ENCODE measurements around the gene ROR2. TPM values are rescaled to one million over a fixed set of nuclear protein-coding genes. Genes with fewer than 3 reads are reported as not detected.

Gene ROR2
- total RNA-seq, 1 experiment from 2014 or later = not detected

DNA sequence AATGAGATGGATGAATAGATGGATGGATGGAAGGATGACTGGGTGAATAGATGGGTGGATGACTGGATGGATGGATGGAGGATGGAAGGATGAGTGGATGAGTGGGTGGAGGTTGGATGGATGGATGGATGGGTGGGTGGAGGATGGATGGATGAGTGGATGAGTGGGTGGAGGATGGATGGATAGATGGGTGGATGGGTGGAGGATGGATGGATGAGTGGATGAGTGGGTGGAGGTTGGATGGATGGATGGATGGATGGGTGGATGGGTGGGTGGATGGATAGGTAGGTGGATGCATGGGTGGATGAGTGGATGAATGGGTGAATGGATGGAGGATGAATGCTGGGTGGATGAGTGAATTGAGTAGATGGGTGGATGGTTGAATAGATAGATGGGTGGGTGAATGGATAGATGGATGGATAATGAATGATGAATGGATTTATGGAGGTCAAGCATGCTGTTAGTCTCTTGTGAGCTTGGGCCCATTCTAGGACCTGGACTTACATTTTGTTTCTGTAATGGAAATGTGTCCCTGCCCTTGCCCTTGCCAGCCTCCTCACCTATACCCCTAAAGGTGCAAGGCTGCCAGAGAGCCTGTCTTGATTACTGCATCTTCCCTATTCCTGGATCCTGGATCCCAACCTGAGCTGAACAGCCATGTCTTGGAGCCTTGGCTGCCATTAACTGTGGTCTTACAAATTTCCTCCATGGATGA is 366.7 kb downstream of the ROR2 start:
- DNase-seq = no peak
- CTCF ChIA-PET = no interaction called here
- H3K9me3 Mint-ChIP-seq (ENCODE audit: low read depth, unreplicated experiment) = peaks cover 3% of the 10 kb centered on the region
- BruUV-seq (replicated peaks) = no TSS peak
- H3K27me3 Mint-ChIP-seq (ENCODE audit: unreplicated experiment) = peaks cover 42% of the 10 kb centered on the region
- H3K27ac Mint-ChIP-seq (ENCODE audit: unreplicated experiment) = no peak overlapping the region
- H3K4me3 Mint-ChIP-seq (ENCODE audit: low read depth, unreplicated experiment) = no peak overlapping the region
- intact Hi-C loops (cut with micrococcal nuclease; ENCODE audit: unreplicated experiment) = no loop called here
- no peaks in the 10 kb centered on the region for H3K36me3 Mint-ChIP-seq (ENCODE audit: insufficient read depth, unreplicated experiment)
- H3K4me1 Mint-ChIP-seq (ENCODE audit: low read depth, unreplicated experiment) = no peaks in the 10 kb centered on the region
- TF ChIP-seq, protein P1, sequence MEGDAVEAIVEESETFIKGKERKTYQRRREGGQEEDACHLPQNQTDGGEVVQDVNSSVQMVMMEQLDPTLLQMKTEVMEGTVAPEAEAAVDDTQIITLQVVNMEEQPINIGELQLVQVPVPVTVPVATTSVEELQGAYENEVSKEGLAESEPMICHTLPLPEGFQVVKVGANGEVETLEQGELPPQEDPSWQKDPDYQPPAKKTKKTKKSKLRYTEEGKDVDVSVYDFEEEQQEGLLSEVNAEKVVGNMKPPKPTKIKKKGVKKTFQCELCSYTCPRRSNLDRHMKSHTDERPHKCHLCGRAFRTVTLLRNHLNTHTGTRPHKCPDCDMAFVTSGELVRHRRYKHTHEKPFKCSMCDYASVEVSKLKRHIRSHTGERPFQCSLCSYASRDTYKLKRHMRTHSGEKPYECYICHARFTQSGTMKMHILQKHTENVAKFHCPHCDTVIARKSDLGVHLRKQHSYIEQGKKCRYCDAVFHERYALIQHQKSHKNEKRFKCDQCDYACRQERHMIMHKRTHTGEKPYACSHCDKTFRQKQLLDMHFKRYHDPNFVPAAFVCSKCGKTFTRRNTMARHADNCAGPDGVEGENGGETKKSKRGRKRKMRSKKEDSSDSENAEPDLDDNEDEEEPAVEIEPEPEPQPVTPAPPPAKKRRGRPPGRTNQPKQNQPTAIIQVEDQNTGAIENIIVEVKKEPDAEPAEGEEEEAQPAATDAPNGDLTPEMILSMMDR (IDR thresholded peaks at IDR 0.05; ENCODE audit: unreplicated experiment) = no peak

DNA sequence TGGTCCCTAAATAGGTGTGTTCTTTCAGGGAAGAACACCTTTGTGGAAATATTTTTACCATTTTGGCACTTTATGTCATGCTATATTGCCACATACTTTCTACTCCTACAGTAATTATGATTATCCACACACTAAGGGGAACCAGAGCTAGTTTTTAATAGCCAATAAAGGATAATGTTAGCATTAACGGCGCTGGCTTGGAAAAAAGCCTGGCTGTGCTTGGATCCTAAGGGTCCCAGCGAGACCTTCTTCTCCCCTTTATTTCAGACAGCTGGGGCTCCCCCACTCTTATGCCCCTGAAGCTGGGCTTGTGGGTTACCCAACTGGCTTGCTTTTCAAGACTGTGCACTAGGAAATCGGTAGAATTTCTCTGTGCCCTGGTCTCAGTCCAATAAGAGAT is 367.8 kb downstream of the ROR2 start:
- no peak for DNase-seq
- intact Hi-C loops (cut with micrococcal nuclease; ENCODE audit: unreplicated experiment) = no loop called here
- peaks cover 3% of the 10 kb centered on the region for H3K9me3 Mint-ChIP-seq (ENCODE audit: low read depth, unreplicated experiment)
- H3K27ac Mint-ChIP-seq (ENCODE audit: unreplicated experiment) = no peak overlapping the region
- H3K4me3 Mint-ChIP-seq (ENCODE audit: low read depth, unreplicated experiment) = no peak overlapping the region
- H3K36me3 Mint-ChIP-seq (ENCODE audit: insufficient read depth, unreplicated experiment) = no peaks in the 10 kb centered on the region
- TF ChIP-seq, protein P1 (IDR thresholded peaks at IDR 0.05; ENCODE audit: unreplicated experiment) = no peak
- peaks cover 37% of the 10 kb centered on the region for H3K27me3 Mint-ChIP-seq (ENCODE audit: unreplicated experiment)
- CTCF ChIA-PET = no interaction called here
- no TSS peak for BruUV-seq (replicated peaks)
- no peaks in the 10 kb centered on the region for H3K4me1 Mint-ChIP-seq (ENCODE audit: low read depth, unreplicated experiment)

DNA sequence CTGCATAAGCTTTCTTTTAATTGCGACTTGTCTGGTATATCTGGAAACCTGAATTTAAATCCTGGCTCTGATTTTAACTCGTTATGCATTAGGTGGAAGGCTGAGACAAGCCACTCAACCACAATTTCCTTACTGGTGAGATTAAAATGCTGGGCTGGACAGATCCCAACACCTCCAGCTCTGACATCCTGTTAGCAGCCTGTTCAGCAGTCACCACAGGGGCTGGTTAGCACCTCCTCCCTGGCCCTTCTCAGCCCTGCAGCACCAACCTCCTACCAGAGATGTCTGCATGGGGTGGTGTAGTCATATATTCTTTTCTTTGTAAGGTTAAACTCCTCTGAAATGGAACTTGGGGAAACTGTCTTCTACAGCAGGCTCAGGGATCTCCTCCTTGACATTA is 369.9 kb downstream of the ROR2 start:
- H3K36me3 Mint-ChIP-seq (ENCODE audit: insufficient read depth, unreplicated experiment) = no peaks in the 10 kb centered on the region
- no peak for DNase-seq
- CTCF ChIA-PET = no interaction called here

DNA sequence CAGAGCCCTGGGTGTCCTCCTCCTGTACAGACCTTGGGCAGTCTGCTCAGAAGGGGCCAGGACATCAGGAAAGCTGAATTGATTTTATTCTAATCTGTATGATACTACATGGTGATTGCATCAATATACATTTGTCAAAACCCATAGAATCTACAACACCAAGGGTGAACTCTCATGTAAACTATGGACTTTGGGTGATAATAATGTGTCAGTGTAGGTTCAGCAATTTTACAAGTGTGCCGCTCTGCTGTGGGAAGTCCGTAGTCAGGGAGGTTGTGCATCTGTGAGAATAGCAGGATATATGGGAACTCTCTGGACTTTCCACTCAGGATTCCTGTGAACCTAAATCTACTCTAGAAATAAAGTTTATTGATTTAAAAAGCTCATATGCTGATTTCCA is 371.1 kb downstream of the ROR2 start:
- TF ChIP-seq, protein P1 (IDR thresholded peaks at IDR 0.05; ENCODE audit: unreplicated experiment) = no peak
- BruUV-seq (replicated peaks) = no TSS peak
- CTCF ChIA-PET = no interaction called here
- Mint-ChIP-seq H3K36me3 (ENCODE audit: insufficient read depth, unreplicated experiment) (no peaks in the 10 kb centered on the region), H3K27ac (ENCODE audit: unreplicated experiment) (no peak overlapping the region), H3K4me3 (ENCODE audit: low read depth, unreplicated experiment) (no peak overlapping the region), H3K27me3 (ENCODE audit: unreplicated experiment) (peaks cover 49% of the 10 kb centered on the region), H3K4me1 (ENCODE audit: low read depth, unreplicated experiment) (no peaks in the 10 kb centered on the region), H3K9me3 (ENCODE audit: low read depth, unreplicated experiment) (peaks cover 3% of the 10 kb centered on the region)
- intact Hi-C loops (cut with micrococcal nuclease; ENCODE audit: unreplicated experiment) = no loop called here
- no peak for DNase-seq

More for the DNA sequence above, 369.9 kb downstream of the ROR2 start:
- intact Hi-C loops (cut with micrococcal nuclease; ENCODE audit: unreplicated experiment) = no loop called here
- H3K4me3 Mint-ChIP-seq (ENCODE audit: low read depth, unreplicated experiment) = no peak overlapping the region
- H3K4me1 Mint-ChIP-seq (ENCODE audit: low read depth, unreplicated experiment) = no peaks in the 10 kb centered on the region
- TF ChIP-seq, protein P1 (IDR thresholded peaks at IDR 0.05; ENCODE audit: unreplicated experiment) = no peak
- peaks cover 38% of the 10 kb centered on the region for H3K27me3 Mint-ChIP-seq (ENCODE audit: unreplicated experiment)
- H3K9me3 Mint-ChIP-seq (ENCODE audit: low read depth, unreplicated experiment) = peaks cover 3% of the 10 kb centered on the region
- no peak overlapping the region for H3K27ac Mint-ChIP-seq (ENCODE audit: unreplicated experiment)
- BruUV-seq (replicated peaks) = no TSS peak
